ENCODE data around the gene B4GALT6. TPM values are rescaled to one million over a fixed set of nuclear protein-coding genes. Genes with fewer than 3 reads are reported as not detected.

The B4GALT6 gene
- total and polyA plus RNA-seq, 5 experiments from 2014 or later, result 0.17 to 0.47 (median 0.20) TPM; not detected in 2

- no peak overlapping the region for H3K27ac Mint-ChIP-seq
- DNase-seq (no peak), ATAC-seq (no peak)
- no peaks in the 10 kb centered on the region for H3K9me3 Mint-ChIP-seq
- no peaks in the 10 kb centered on the region for H3K4me1 Mint-ChIP-seq
- POLR2A ChIA-PET, result no interaction called here
- no peaks in the 10 kb centered on the region for H3K36me3 Mint-ChIP-seq
- no peak overlapping the region for H3K4me3 Mint-ChIP-seq
- H3K27me3 Mint-ChIP-seq, result peaks cover 0 to 7% (median 0%) of the 10 kb centered on the region in 5 donors
Measured at GRCh38 chr18:31669541-31669940, 14.8 kb downstream of the B4GALT6 start.

- Mint-ChIP-seq H3K4me3 (no peak overlapping the region), H3K27me3 (peaks cover 0 to 10% (median 0%) of the 10 kb centered on the region in 5 donors), H3K4me1 (no peaks in the 10 kb centered on the region), H3K36me3 (no peaks in the 10 kb centered on the region), H3K27ac (no peak overlapping the region), H3K9me3 (no peaks in the 10 kb centered on the region)
- no peak for DNase-seq
- ATAC-seq, result no peak
- POLR2A ChIA-PET, result no interaction called here
Measured at GRCh38 chr18:31667185-31667584, 17.2 kb downstream of the B4GALT6 start.

DNA sequence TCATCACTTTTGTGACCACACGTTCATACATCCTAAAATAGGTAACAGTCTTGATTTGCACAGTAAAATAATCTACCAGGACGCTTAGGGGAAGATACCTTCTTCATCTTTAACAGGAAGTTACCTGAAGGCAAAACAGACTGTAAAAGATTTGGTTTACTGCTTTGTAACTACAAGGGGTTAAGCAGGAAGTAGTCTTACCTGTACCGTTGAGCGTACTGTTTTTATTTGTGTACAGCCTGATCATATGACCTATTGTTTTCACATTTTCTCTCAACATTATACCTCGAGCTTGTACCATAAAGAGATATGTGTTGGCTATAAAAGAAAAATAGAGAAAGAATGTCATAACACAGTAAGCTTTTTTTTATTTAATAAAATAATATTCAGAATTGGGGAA lies 18.3 kb downstream of the B4GALT6 start:
- ATAC-seq (no peak), DNase-seq (no peak)
- Mint-ChIP-seq H3K9me3 (no peaks in the 10 kb centered on the region), H3K27me3 (peaks cover 0 to 10% (median 0%) of the 10 kb centered on the region in 5 donors), H3K4me3 (no peak overlapping the region), H3K4me1 (no peaks in the 10 kb centered on the region), H3K36me3 (no peaks in the 10 kb centered on the region), H3K27ac (no peak overlapping the region)
- POLR2A ChIA-PET, result no interaction called here

DNA sequence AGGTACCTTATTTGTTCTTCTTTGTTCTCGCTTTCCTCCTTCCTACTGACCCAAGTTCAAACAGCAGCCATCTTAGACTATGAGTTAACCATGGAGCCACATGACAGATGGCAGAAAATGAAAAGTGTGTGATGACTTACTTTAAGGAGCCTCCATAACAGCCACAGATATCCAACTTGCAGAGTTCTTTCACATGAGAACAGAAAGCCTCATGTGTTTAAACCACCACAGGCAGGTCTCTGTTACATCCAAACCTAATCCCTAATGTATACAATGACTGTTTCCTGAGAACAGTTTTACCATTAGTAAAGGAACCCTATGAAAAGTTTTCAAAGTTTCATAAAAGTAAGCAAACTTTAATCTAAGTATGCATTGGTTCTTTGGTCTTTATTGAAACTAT lies 20.3 kb downstream of the B4GALT6 start:
- no peak for DNase-seq
- no peak overlapping the region for H3K4me3 Mint-ChIP-seq
- no peaks in the 10 kb centered on the region for H3K9me3 Mint-ChIP-seq
- peaks cover 0 to 2% (median 0%) of the 10 kb centered on the region in 4 donors for H3K4me1 Mint-ChIP-seq
- H3K36me3 Mint-ChIP-seq, result no peaks in the 10 kb centered on the region
- H3K27me3 Mint-ChIP-seq, result peaks cover 0 to 10% (median 0%) of the 10 kb centered on the region in 5 donors
- no peak for ATAC-seq
- H3K27ac Mint-ChIP-seq, result no peak overlapping the region
- POLR2A ChIA-PET, result no interaction called here

GRCh38 chr18:31661965-31662364 lies 22.4 kb downstream of the B4GALT6 start:
- ATAC-seq (no peak), DNase-seq (no peak)
- H3K9me3 Mint-ChIP-seq, result no peaks in the 10 kb centered on the region
- peaks cover 0 to 16% (median 1%) of the 10 kb centered on the region in 4 donors for H3K4me1 Mint-ChIP-seq
- H3K27ac Mint-ChIP-seq, result no peak overlapping the region
- POLR2A ChIA-PET, result no interaction called here
- H3K36me3 Mint-ChIP-seq, result no peaks in the 10 kb centered on the region
- H3K4me3 Mint-ChIP-seq, result no peak overlapping the region
- peaks cover 0 to 10% (median 0%) of the 10 kb centered on the region in 5 donors for H3K27me3 Mint-ChIP-seq

DNA sequence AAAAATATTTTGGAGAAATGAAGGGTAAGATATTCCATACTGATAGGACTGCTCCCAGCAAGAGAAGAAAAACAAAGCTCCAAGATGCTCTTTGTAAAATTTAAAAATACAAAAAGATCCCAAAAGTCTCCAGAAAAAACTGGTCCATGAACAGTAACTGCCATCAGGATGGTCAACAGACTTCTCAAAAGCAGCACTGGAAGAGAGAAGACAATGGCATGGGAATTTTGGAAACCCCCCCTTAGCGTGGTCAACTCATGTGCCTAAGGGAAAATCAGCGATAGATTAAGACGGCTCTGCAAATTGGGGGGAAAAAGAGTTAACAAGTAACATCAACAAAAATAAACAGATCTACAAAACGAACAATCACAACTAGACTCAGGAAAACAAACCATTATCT lies 23.6 kb downstream of the B4GALT6 start:
- ATAC-seq, result no peak
- H3K27me3 Mint-ChIP-seq, result peaks cover 0 to 10% (median 0%) of the 10 kb centered on the region in 5 donors
- no peaks in the 10 kb centered on the region for H3K9me3 Mint-ChIP-seq
- POLR2A ChIA-PET, result no interaction called here
- no peak for DNase-seq
- H3K4me1 Mint-ChIP-seq, result peaks cover 0 to 16% (median 1%) of the 10 kb centered on the region in 4 donors
- H3K27ac Mint-ChIP-seq, result no peak overlapping the region
- H3K36me3 Mint-ChIP-seq, result no peaks in the 10 kb centered on the region
- no peak overlapping the region for H3K4me3 Mint-ChIP-seq

DNA sequence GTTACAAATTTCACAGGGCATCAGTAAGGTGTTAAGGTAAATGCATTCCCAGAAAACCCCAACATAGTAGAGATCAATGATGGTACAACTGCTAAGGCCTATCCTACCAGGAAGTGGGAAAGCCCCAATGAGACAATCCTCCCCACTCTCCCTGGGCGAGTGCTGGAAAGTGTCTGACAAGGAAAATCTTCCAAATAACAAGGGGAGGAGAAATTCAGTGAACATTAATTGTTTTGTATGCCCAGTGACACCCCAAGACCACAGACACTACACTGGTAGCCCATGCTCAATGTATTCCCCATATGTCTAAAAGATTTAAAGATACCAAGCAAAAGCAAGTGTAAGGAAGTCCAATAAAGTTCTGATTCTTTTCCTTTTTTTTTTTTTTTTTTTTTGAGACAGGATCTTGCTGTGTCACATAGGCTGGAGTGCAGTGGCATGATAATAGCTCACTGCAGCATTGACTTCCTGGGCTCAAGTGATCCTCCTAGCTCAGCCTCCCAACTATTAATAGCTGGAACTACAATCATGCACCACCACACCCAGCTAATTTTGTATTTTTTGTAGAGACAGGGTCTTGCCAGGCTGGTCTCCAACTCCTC lies 24.7 kb downstream of the B4GALT6 start:
- POLR2A ChIA-PET, result no interaction called here
- ATAC-seq, result no peak
- H3K4me1 Mint-ChIP-seq, result peaks cover 0 to 16% (median 1%) of the 10 kb centered on the region in 4 donors
- H3K27me3 Mint-ChIP-seq, result peaks cover 0 to 9% (median 0%) of the 10 kb centered on the region in 5 donors
- no peaks in the 10 kb centered on the region for H3K9me3 Mint-ChIP-seq
- no peak for DNase-seq
- H3K4me3 Mint-ChIP-seq, result no peak overlapping the region
- H3K36me3 Mint-ChIP-seq, result no peaks in the 10 kb centered on the region
- peak overlapping the region in 2 of 10 donors; percentile 27 to 73 for H3K27ac Mint-ChIP-seq

DNA sequence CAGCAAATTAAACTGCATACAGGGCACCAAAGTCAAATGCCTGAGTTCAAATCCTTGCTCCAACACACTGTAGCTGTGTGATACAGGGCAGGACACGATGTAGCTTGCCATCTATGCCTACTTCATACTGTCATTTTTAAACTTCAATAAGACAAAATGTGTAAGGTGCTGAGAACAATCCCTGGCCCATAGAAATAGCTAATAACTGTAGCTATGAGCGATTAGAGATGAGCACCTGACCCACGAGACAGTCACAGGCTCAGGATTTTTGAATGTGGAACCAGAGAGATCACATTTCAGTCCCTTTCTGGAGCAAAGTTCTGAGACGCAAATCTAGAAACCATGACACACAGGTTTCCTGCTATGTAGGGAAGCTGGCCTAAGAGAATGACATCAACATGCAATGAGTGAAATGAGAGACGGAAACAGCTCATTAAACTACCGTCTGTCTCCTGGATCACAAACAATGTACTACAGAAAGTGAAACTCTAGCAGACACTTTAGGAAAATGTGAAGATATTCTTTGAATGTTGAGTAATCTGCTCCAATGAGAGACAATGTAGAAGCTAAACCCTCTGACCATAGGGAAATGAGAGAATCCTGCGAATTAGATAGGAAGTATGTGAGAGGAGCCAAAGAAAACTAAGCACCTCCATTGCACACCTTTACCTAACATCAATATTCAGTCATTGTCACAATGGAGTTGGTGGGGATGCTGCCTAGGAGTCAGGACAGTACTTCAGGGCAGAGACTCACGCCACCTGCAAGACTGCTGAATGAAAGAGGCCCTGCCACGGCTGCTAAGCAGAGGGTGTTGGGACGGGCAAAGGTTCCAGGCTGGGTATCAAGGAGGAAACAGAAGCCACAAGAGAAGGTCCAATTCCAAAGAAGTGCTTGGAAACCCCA lies 25.5 kb downstream of the B4GALT6 start:
- no peaks in the 10 kb centered on the region for H3K9me3 Mint-ChIP-seq
- H3K4me1 Mint-ChIP-seq, result peaks cover 0 to 16% (median 1%) of the 10 kb centered on the region in 4 donors
- no peaks in the 10 kb centered on the region for H3K36me3 Mint-ChIP-seq
- no peak for ATAC-seq
- DNase-seq, result no peak
- peaks cover 0 to 4% (median under 1%) of the 10 kb centered on the region in 5 donors for H3K27me3 Mint-ChIP-seq
- peak overlapping the region in 3 of 10 donors; percentile 27 to 73 (median 27) for H3K27ac Mint-ChIP-seq
- H3K4me3 Mint-ChIP-seq, result peak overlapping the region in 2 of 10 donors; percentile 9 to 49
- POLR2A ChIA-PET, result no interaction called here

- ATAC-seq (no peak), DNase-seq (no peak)
- peak overlapping the region in 2 of 10 donors; percentile 29 to 31 for H3K27ac Mint-ChIP-seq
- no peaks in the 10 kb centered on the region for H3K36me3 Mint-ChIP-seq
- peaks cover 0 to 16% (median 2%) of the 10 kb centered on the region in 4 donors for H3K4me1 Mint-ChIP-seq
- no peaks in the 10 kb centered on the region for H3K9me3 Mint-ChIP-seq
- peaks cover 5 to 11% (median 7%) of the 10 kb centered on the region in 5 donors for H3K27me3 Mint-ChIP-seq
- H3K4me3 Mint-ChIP-seq, result peak overlapping the region in 1 of 10 donors; percentile 9
- POLR2A ChIA-PET, result no interaction called here
Measured at GRCh38 chr18:31657823-31658669, 26.3 kb downstream of the B4GALT6 start.

- POLR2A ChIA-PET, result no interaction called here
- H3K4me3 Mint-ChIP-seq, result no peak overlapping the region
- H3K27ac Mint-ChIP-seq, result no peak overlapping the region
- H3K9me3 Mint-ChIP-seq, result no peaks in the 10 kb centered on the region
- H3K4me1 Mint-ChIP-seq, result peaks cover 4 to 27% (median 9%) of the 10 kb centered on the region in 4 donors
- DNase-seq, result no peak
- ATAC-seq, result no peak
- H3K36me3 Mint-ChIP-seq, result no peaks in the 10 kb centered on the region
- peaks cover 17 to 24% (median 19%) of the 10 kb centered on the region in 5 donors for H3K27me3 Mint-ChIP-seq
Measured at GRCh38 chr18:31656754-31657153, 27.6 kb downstream of the B4GALT6 start.

- no peak for ATAC-seq
- peaks cover 17 to 33% (median 26%) of the 10 kb centered on the region in 5 donors for H3K27me3 Mint-ChIP-seq
- no peaks in the 10 kb centered on the region for H3K36me3 Mint-ChIP-seq
Measured at GRCh38 chr18:31655354-31655753, 29.0 kb downstream of the B4GALT6 start.

GRCh38 chr18:31652877-31653276 lies 31.5 kb downstream of the B4GALT6 start:
- POLR2A ChIA-PET, result no interaction called here
- Mint-ChIP-seq H3K4me3 (no peak overlapping the region), H3K9me3 (no peaks in the 10 kb centered on the region), H3K27me3 (peaks cover 17 to 38% (median 31%) of the 10 kb centered on the region in 5 donors), H3K4me1 (peaks cover 2 to 19% (median 9%) of the 10 kb centered on the region in 4 donors), H3K36me3 (no peaks in the 10 kb centered on the region), H3K27ac (peak overlapping the region in 1 of 10 donors; percentile 16)
- ATAC-seq (no peak), DNase-seq (no peak)

More at GRCh38 chr18:31655354-31655753, 29.0 kb downstream of the B4GALT6 start:
- no peak overlapping the region for H3K27ac Mint-ChIP-seq
- H3K9me3 Mint-ChIP-seq, result no peaks in the 10 kb centered on the region
- peaks cover 4 to 29% (median 9%) of the 10 kb centered on the region in 4 donors for H3K4me1 Mint-ChIP-seq
- H3K4me3 Mint-ChIP-seq, result no peak overlapping the region
- DNase-seq, result no peak
- POLR2A ChIA-PET, result no interaction called here

Data from naive thymus-derived CD8-positive, alpha-beta T cell (primary cell).